GM12878 (cell line): ENCODE measurements around the gene RGS6. TPM values are rescaled to one million over a fixed set of nuclear protein-coding genes. Genes with fewer than 3 reads are reported as not detected.

Experiments
- ATAC-seq: fragments of 200-7000 bp; cut with Tn5 transposase; 3 replicates; pipeline ENCODE4 v1.9.1; 2020; ENCODE audit warnings: mild to moderate bottlenecking, moderate library complexity
- BruUV-seq: library from RNA; stranded (reverse); fragments of 400-500 nt; replicated peaks from 2 replicates; lab custom pipeline; 2021; lab: Mats Ljungman, UMichigan
- CTCF ChIA-PET: fragments of 300-600 bp; sonication (Branson Sonifier 250); formaldehyde crosslinking; extraction: SDS; loops from one replicate; lab custom pipeline; 2021; ENCODE audit warnings: inconsistent platforms; lab: Yijun Ruan, JAX
- POLR2A ChIA-PET: fragments of 350-600 bp; formaldehyde crosslinking; extraction: SDS; loops from one replicate; lab custom pipeline; 2021; ENCODE audit warnings: inconsistent platforms; lab: Charles Lee
- RAD21 ChIA-PET: fragments of 300-600 bp; sonication (Branson Sonifier 250); formaldehyde crosslinking; loops from one replicate; lab custom pipeline; 2023; ENCODE audit warnings: antibody characterized with exemption; ENCODE audit not compliant: unreplicated experiment; lab: Charles Lee
- SMC1A ChIA-PET: fragments of 300-600 bp; sonication (Branson Sonifier 250); formaldehyde crosslinking; loops from one replicate; lab custom pipeline; 2023; ENCODE audit not compliant: unreplicated experiment, uncharacterized antibody; lab: Charles Lee
- DNase-seq: peaks from one replicate; pipeline ENCODE4 v3.0.0-alpha.2; 2011; ENCODE audit warnings: low read depth, low spot score
- FAIRE-seq: peaks from 3 replicates; lab custom pipeline; 2011; peaks lifted over from hg19 to GRCh38; lab: Jason Lieb, UNC
- H2AFZ ChIP-seq: 2 replicates; pipeline ENCODE4 v1.6.0; 2011; ENCODE audit warnings: low read depth, low read length, control low read depth; ENCODE audit not compliant: control insufficient read depth
- H3K27ac ChIP-seq: 2 replicates; pipeline ENCODE4 v1.5.1; 2011; ENCODE audit warnings: control low read depth; ENCODE audit not compliant: control insufficient read depth, insufficient read depth
- H3K27me3 ChIP-seq, 2 experiments: replicated peaks in 1 of 2; 2 replicates each; pipeline versions ENCODE4 v1.6.0 to v1.6.1; 2011; ENCODE audit warnings: low read length in 1 of 2; ENCODE audit not compliant: control insufficient read depth in 2 of 2, insufficient read depth in 2 of 2
- H3K36me3 ChIP-seq, 2 experiments: 2 replicates each; pipeline ENCODE4 v1.5.1; 2011; ENCODE audit warnings: low read length in 1 of 2; ENCODE audit not compliant: control insufficient read depth in 2 of 2, insufficient read depth in 2 of 2
- H3K4me1 ChIP-seq: 2 replicates; pipeline ENCODE4 v1.6.1; 2011; ENCODE audit warnings: mild to moderate bottlenecking, low read length, moderate library complexity, mixed read lengths; ENCODE audit not compliant: control insufficient read depth, insufficient read depth
- H3K4me2 ChIP-seq: 2 replicates; pipeline ENCODE4 v1.6.0; 2011; ENCODE audit warnings: control low read depth; ENCODE audit not compliant: control insufficient read depth, insufficient read depth
- H3K4me3 ChIP-seq: fragments of 200-600 bp; sonication (generic); 2 replicates; pipeline ENCODE4 v1.5.1; 2016
- H3K79me2 ChIP-seq: 2 replicates; pipeline ENCODE4 v1.6.0; 2011; ENCODE audit warnings: low read length; ENCODE audit not compliant: control insufficient read depth, insufficient read depth
- H3K9ac ChIP-seq: 2 replicates; pipeline ENCODE4 v1.8.0; 2011; ENCODE audit warnings: low read length, control low read depth, mixed read lengths; ENCODE audit not compliant: control insufficient read depth, insufficient read depth
- H3K9me3 ChIP-seq: replicated peaks from 3 replicates; pipeline ENCODE4 v1.5.1; 2011; ENCODE audit warnings: mild to moderate bottlenecking, low read length; ENCODE audit not compliant: control insufficient read depth, insufficient read depth
- H4K20me1 ChIP-seq: 2 replicates; pipeline ENCODE4 v1.6.0; 2011; ENCODE audit not compliant: control insufficient read depth, insufficient read depth
- BCL3 ChIP-seq: IDR thresholded peaks from 2 replicates; pipeline ENCODE4 v1.6.1; 2011; ENCODE audit warnings: borderline replicate concordance, low read depth, mild to moderate bottlenecking, moderate library complexity, low read length; ENCODE audit not compliant: insufficient read depth, poor library complexity, severe bottlenecking
- CBFB ChIP-seq: IDR thresholded peaks from 2 replicates; pipeline ENCODE4 v1.6.1; 2016; ENCODE audit warnings: antibody characterized with exemption, low read depth
- CBX3 ChIP-seq: fragments of 200-600 bp; sonication (generic); IDR thresholded peaks from 2 replicates; pipeline ENCODE4 v1.6.1; 2016; ENCODE audit warnings: low read depth, borderline replicate concordance
- CHD1 ChIP-seq: IDR thresholded peaks from 2 replicates; pipeline ENCODE4 v1.6.1; 2012; ENCODE audit warnings: low read depth, low read length, improper control_type of control experiment
- CREB1 ChIP-seq: IDR thresholded peaks from 2 replicates; pipeline ENCODE4 v1.6.1; 2012; ENCODE audit warnings: low read depth, mild to moderate bottlenecking, inconsistent platforms
- EED ChIP-seq: sonication (generic); IDR thresholded peaks from 2 replicates; pipeline ENCODE4 v1.6.1; 2016; ENCODE audit warnings: antibody characterized with exemption, low read depth
- IKZF2 ChIP-seq, 2 experiments: fragments of 450-650 bp; IDR thresholded peaks; 2 replicates each; pipeline ENCODE4 v1.6.1; 2017; ENCODE audit warnings: mild to moderate bottlenecking in 2 of 2, moderate library complexity in 2 of 2
- NBN ChIP-seq: fragments of 450-650 bp; IDR thresholded peaks from 2 replicates; pipeline ENCODE4 v1.6.1; 2016
- RAD21 ChIP-seq: IDR thresholded peaks from 2 replicates; pipeline ENCODE4 v1.6.1; 2011; ENCODE audit warnings: mild to moderate bottlenecking, low read depth, low read length, moderate library complexity; ENCODE audit not compliant: insufficient read depth
- RELA ChIP-seq: fragments of 450-650 bp; IDR thresholded peaks from 2 replicates; pipeline ENCODE4 v1.8.0; 2014; ENCODE audit warnings: borderline replicate concordance; ENCODE audit not compliant: partially characterized antibody
- SMC3 ChIP-seq: IDR thresholded peaks from 2 replicates; pipeline ENCODE4 v1.6.1; 2011; ENCODE audit warnings: low read length, improper control_type of control experiment, borderline replicate concordance
- TAF1 ChIP-seq: IDR thresholded peaks from 2 replicates; pipeline ENCODE4 v1.6.1; 2011; ENCODE audit warnings: mild to moderate bottlenecking, low read depth, low read length, borderline replicate concordance
- ZNF274 ChIP-seq: IDR thresholded peaks from one replicate; pipeline ENCODE4 v1.8.0; 2011; ENCODE audit not compliant: insufficient read length, insufficient read depth
- WGBS: methylation state at CpG from one replicate; pipeline ENCODE4 v1.1.6; 2016; ENCODE audit warnings: low lambda C conversion rate; ENCODE audit not compliant: insufficient replicate concordance, insufficient coverage; ENCODE audit errors: missing lambda C conversion rate; 5-methylcytosine and 5-hydroxymethylcytosine counted together
- in situ Hi-C: fragments of 300-500 bp; cut with MboI; formaldehyde crosslinking; loops from 9 replicates; pipeline ENCODE4 v1.14.3; 2018; ENCODE audit warnings: mixed read lengths
- intact Hi-C: fragments of 100-400 bp; cut with micrococcal nuclease; formaldehyde crosslinking; loops from one replicate; pipeline ENCODE4 v1.14.2; 2022; ENCODE audit not compliant: unreplicated experiment
- polyA plus RNA-seq, 11 experiments: library from polyadenylated mRNA; depleted of rRNA in 4 of 11; unstranded in 6 of 11; stranded (reverse) in 5 of 11; fragments of >200 nt; fragmentation: Nextera tagmentation in 4 of 11; fragmentation: Illumina TruSeq in 1 of 11; extraction: Ambion mirVana in 4 of 11; extraction: Trizol in 1 of 11; gene quantifications; 1 replicate in 1 of 11; 2 replicates in 10 of 11; pipeline versions ENCODE4 v1.2.1 to v1.2.3, GENCODE V29; 2011 to 2016; ENCODE audit warnings: inconsistent platforms in 2 of 11, missing spikeins in 2 of 11, low read depth in 1 of 11
- total RNA-seq, 4 experiments: library from RNA; depleted of rRNA in 3 of 4; stranded (reverse); fragments of >200 nt in 3 of 4; fragmentation: Illumina TruSeq in 1 of 4; extraction: Trizol in 1 of 4; gene quantifications; 2 replicates each; pipeline versions ENCODE4 v1.2.1 to v1.2.3, GENCODE V29; 2013 to 2021
- TF ChIP-seq, protein P1 (sequence below): IDR thresholded peaks from 2 replicates; pipeline ENCODE4 v1.6.1; 2012; ENCODE audit warnings: mild to moderate bottlenecking, low read depth, low read length

The RGS6 gene
- total and polyA plus RNA-seq, 10 of the 15 experiments (the other 5 are each of a cell fraction or from before 2014, with no cell fraction given): 3.9 to 18.1 (median 12.4) TPM

GRCh38 chr14:72264716-72265115 lies 332.5 kb downstream of the RGS6 start (continued):
- no peak for TF ChIP-seq RAD21

DNA sequence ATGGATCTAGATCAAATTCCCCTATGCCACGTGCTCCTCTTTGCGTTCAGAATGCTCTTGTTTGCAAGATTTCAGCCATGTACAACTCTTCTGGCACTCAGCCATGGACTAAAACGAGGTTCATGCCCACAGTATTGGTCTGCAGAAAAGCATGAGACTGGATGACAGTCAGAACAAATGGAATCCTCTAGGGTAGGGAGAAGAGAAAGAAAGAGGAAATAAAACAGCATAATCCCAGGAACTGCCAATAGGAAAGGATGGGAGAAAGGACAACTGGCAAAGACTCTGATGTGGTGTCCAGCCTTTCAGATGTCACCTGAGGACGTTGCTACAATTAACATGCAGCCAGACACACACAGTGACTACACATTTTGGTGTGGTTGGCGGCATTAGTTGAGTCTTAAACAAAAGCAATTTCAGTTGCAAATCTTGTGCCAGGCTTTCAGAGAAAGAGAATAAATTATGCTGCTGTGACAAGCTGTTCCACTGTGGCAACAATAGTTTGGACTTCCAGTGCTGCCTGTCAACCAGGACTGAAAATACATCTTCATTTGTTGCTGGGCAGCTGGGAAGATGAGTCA lies 338.0 kb downstream of the RGS6 start:
- Histone ChIP-seq H3K4me2 (no peak overlapping the region), H4K20me1 (no peaks in the 10 kb centered on the region), H3K9ac (no peak overlapping the region), H3K4me1 (no peaks in the 10 kb centered on the region), H3K36me3 (no peaks in the 10 kb centered on the region), H3K27me3 (no peaks in the 10 kb centered on the region; a peak in 1 of 4 replicates), H3K4me3 (no peak overlapping the region), H3K27ac (no peak overlapping the region), H3K9me3 (no peaks in the 10 kb centered on the region; the same call in 2 of the 3 replicates), H2AFZ (no peak overlapping the region), H3K79me2 (no peaks in the 10 kb centered on the region)
- RAD21 ChIA-PET: no interaction called here
- no peak for DNase-seq
- intact Hi-C loops (no loop called here), in situ Hi-C loops (no loop called here)
- no peak for TF ChIP-seq ZNF274
- TF ChIP-seq SMC3: no peak
- no peak for TF ChIP-seq CBX3
- no peak for TF ChIP-seq CHD1
- no peak for TF ChIP-seq CREB1
- no peak for TF ChIP-seq TAF1
- TF ChIP-seq CBFB: no peak
- no peak for TF ChIP-seq BCL3
- no peak for TF ChIP-seq IKZF2 (IDR thresholded peaks at IDR 0.05)
- TF ChIP-seq NBN: no peak
- no peak for TF ChIP-seq RELA
- no peak for TF ChIP-seq EED
- TF ChIP-seq, protein P1, sequence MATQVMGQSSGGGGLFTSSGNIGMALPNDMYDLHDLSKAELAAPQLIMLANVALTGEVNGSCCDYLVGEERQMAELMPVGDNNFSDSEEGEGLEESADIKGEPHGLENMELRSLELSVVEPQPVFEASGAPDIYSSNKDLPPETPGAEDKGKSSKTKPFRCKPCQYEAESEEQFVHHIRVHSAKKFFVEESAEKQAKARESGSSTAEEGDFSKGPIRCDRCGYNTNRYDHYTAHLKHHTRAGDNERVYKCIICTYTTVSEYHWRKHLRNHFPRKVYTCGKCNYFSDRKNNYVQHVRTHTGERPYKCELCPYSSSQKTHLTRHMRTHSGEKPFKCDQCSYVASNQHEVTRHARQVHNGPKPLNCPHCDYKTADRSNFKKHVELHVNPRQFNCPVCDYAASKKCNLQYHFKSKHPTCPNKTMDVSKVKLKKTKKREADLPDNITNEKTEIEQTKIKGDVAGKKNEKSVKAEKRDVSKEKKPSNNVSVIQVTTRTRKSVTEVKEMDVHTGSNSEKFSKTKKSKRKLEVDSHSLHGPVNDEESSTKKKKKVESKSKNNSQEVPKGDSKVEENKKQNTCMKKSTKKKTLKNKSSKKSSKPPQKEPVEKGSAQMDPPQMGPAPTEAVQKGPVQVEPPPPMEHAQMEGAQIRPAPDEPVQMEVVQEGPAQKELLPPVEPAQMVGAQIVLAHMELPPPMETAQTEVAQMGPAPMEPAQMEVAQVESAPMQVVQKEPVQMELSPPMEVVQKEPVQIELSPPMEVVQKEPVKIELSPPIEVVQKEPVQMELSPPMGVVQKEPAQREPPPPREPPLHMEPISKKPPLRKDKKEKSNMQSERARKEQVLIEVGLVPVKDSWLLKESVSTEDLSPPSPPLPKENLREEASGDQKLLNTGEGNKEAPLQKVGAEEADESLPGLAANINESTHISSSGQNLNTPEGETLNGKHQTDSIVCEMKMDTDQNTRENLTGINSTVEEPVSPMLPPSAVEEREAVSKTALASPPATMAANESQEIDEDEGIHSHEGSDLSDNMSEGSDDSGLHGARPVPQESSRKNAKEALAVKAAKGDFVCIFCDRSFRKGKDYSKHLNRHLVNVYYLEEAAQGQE: no peak
- CTCF ChIA-PET: no interaction called here
- POLR2A ChIA-PET: no interaction called here
- BruUV-seq: no TSS peak
- ATAC-seq: no peak
- SMC1A ChIA-PET: interaction anchor here (0.6 kb wide), 1 partner anchor 229 kb away, joined by 3 read pairs; no protein-coding TSS in a partner anchor
- WGBS: under 1% methylated on average over 5 of the region's 5 CpGs
- FAIRE-seq: no peak
